NCI-H146 treated with DMSO at 0.1 percent for 48 hours (cell line): Measurements from ENCODE around the gene TMEM109.

Experiments used
- DNase-seq: peaks from one replicate; lab custom pipeline; 2025; ENCODE audit not compliant: unreplicated experiment; lab: John Stamatoyannopoulos, UW

TMEM109 gene

DNA sequence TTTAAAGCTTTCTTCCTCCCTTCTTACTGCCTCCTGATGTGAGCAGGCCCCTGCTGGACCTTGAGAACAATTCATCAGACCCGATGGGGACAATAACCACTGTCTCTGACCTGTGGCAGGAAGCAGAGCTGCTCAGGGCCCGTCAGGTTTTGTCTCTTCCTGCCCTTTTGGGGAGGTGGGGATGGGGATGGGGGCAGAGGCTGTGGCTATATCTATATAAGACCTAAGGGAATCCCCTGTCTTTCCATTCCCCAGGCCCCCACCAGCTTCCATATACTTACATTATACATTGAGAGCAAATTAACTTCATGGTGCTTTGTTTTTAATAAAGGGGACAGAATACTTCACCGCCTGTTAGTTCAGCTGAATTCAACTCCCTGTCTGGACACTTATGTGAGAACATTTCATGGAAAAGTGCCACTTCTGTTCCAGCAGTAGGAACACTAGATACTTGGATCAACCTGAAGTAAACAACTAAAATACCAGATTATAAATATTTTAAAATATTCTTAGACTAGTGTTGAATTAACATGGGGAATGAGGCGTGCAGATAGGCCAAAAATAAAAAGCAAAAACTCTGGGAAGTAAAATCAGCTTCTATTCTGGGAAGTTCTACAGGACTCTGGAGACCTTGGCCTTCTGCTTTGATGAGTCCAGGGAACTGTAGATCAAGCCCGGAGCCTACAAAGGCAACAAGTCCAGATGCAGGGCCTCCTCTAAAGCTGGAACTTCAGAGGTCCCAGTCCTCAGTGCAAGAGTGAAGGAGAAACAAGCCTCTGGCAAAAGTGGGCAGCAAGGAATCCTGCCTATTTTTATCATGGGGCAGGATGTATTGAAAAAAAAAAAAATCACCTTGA, 35.5 kb upstream of the TMEM109 start:
- no peak for DNase-seq

DNA sequence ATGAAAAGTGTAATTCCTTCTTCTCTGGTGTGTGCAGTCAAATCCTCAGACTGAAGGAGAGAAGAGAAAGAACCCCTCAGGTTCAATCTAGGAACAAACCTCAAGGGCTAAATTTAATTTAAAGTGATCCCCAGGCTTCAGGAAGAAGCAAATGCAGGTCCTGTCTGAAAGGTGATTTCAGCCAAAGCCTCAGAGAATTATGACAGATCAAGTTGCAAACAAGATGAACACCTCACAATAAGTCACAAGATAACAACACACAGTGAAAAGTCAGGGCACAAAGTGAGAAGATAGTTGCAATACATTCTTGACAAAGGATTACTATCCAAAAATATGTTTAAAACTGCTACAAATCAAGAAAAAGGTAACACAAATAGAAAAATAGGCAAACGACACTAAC, 34.9 kb upstream of the TMEM109 start:
- DNase-seq: no peak

- DNase-seq: no peak
Measured at GRCh38 chr11:60879971-60880588, 33.9 kb upstream of the TMEM109 start.

DNA sequence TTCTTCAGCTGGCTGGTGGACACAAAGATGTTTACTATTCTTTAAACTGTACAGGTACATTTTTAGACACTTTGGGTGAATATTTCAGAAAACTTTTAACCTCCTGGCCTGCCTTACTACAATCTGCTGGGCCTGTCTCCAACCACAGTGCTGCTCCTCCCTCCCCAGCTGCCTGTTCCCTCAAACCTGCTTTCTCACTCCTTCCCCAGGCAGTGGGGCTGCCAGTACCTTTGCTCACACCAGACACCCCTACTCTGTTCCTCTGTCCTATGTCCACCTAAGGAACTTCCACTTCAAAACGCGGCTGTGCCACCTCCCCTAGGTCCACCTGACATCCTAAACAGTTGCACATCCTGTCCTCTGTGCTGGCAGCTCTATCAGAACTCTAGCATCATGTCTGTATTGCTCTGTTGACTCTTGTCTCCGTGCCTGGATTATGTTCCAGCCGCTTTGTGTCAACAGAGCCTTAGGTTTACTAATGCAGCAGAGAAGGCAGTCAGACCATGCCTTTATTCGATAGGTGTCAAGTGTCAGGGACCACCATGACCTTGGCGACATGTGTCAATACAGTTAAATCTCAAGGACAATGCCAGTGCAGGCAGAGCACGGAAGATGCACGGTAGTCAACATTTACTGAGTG, 33.2 kb upstream of the TMEM109 start:
- DNase-seq: peak; percentile 78

DNA sequence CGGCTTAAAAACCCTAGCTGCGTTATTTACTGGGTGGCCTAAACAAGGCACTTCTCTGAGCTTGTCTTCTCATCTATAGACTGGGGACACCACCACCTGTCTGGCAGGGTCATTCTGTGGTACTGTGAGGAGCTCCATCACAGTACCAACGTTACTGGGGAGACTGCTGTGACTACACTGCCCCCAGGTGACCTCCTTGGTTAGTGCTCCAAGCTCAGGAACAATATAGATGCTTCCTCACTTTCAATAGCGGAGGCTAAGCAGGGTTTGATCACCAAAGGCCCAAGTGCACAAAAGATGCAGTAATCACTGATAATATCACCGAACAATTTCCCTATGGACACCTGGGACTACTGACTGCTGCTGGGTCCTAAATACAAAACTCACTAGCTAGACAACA, 26.4 kb upstream of the TMEM109 start:
- DNase-seq: peak; percentile 49

DNA sequence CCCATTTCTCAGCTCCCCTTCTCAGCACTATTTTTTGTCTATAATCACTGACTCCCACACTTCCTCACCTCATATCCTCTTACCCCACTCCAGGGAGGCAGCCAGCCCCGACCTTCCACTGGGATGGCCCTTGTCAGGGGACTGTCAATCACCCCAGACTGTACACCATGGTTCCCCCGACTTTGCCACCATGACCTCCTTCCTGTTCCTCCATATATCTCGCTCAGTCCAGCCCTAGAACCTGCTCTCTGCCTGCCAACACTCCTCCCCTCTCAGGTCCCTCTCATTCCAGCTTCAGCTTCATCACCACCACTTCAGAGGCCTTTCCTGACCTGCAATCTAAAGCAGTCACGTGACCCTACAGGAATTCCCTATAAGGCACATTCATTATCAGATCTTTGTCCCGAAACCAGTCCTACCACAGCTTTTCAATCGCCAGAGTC, 24.1 kb upstream of the TMEM109 start:
- no peak for DNase-seq

DNA sequence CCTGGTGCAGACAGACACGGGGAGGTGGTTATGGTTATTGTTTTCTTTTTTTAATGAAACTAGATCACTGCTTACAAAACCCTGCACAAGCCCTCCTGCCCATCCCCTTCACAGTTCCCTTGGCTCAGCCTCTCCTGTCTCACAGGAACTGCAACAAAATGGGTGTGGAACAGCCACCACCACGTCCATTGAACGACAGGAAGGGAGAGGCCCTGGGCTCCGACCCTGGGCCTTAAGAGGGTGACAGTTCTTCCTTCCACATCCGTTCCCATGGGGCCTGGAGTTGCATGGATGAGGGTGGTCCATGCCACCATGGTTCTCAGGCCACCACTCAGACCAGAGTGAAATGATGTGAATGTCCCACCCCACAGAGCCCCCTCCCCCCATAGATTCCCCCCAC, 23.3 kb upstream of the TMEM109 start:
- DNase-seq: no peak

DNA sequence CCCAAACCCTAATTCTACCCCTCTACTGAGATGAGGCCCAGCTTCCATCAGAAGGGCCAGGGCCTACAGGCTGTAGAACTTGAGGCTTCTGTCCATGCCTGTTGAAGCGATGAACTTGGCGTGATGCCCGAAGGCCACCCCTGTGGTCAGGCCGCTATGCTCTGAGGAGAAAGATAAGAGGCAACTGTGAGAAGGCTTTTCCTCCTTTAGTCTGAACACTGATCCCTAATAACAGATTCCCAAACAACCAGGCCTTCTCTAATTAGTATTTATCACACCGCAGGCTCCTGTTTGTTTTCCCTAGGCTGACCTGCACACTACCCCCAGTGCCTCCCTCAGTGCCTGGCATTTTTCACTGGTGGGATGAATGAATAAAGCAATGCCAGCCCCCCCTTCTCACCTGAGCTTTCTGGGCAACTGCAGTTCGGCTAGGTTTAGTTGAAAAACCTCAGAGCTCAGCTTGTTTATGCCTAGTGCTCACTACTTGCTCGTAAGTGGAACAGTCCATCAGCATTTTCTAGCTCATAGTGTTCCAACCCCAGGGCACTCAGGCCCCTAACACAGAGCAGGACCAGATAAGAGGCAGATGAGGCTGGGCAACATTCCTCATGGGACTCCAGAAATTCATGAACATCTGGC, 22.7 kb upstream of the TMEM109 start:
- no peak for DNase-seq

DNA sequence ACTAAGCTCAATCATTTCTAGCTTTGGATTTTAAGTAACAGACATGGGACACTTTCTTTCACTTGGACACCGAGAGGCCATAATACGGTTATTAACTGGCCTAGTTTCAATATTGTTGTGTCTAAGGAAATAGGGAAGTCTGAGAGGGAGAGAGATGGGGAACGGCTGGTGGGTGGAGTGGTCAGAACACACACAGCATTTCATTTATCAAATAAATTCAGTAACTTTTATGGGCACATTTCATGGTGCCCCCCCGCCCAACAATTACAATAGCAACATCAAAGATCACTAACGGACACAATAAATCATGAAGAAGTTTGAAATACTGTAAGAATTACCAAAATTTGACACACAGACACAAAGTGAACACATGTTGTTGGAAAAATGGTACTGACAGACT, 18.3 kb upstream of the TMEM109 start:
- no peak for DNase-seq

DNA sequence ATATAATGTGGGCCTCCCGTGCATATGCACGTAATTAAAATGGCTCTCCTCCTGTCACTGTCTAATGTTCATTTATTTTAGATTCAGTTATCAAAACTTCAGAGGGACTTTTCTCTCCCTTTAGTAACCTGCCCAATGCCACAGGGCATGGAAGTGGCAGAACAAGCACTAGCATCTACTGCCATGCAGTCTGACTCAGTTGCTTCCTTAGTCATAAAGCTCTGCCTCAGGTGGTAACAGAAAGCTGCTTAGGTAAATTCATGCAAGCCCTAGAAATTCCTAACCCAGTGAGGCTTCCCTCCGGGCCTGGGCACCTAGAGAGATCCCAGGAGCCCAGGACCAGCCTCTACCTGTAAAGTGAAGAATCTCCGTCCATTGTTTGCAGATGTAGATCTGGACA, 16.5 kb upstream of the TMEM109 start:
- no peak for DNase-seq

DNA sequence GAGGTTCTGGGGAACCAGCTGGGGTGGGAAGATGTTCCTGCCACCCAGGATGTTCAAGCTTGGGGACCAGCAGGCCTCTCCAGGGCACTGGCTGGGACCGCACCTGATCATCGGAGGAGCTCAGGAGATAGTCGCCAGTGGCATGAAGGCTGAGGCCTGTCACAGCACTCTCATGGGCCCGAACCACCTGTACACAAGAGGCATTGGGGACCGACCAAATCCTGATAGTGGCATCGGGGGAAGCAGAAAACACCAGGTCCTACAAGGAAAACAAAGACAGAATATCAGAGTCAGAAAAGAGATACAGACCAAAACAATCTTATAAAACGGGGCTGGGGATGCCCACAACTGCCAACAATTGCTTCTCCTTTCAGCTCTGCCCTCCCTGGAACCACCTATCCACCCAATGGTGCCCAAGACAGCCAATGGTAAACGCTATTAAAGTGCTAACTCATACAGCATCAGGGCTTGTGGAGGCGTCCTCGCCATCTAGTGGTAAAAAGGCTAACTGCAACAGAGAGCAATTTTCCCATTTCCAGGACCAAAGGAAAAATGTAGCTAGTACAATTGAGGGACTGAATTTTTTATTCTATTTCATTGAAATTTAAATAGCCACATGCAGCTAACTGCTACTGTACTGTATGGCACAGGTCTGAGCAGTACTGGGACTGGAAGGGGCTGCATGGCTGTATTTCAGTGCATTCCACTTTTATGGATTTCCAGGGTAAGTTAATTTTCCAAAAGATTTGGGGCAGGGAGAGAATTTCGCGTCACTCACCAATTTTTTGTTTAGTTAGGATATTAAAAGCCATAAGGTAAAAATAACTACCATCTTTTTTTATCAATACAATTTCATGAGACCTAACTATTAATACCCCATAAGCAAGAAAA, 14.7 kb upstream of the TMEM109 start:
- no peak for DNase-seq

- no peak for DNase-seq
Measured at GRCh38 chr11:60899977-60900376, 14.0 kb upstream of the TMEM109 start.

DNA sequence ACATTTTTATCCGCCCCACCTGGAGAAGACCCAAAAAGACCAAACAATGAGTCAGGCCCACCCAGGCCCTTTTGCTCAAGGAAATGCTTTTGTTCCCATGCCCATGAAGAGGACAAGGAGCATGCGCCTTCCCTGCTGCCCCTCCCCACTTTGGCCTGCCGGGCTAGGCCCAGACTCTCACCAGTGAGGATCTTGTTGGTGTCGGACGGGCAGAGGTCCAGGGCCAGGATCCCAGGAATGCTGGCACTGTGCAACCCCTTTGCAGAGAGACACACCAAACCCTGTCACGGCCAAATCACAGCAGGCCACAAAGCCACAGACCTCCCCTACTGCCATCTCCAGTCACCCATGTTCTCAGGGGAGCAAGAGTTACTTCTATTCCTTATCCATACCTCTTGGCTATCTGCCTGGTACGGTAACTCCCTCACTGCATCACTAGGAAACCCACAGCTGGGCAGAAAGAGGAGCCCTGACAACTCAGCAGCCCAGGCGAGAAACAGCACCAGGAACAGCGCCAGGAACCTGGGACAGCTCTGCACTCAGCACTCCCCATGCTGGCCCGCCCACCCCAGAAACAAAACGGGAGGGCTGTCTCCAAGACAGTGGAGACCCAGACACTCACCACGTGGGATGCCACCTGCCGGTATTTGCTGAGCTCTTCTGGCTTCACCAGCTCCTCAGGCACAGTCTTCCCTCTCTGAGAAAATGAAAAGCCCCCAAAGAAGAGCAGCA, 13.1 kb upstream of the TMEM109 start:
- no peak for DNase-seq

- no peak for DNase-seq
Measured at GRCh38 chr11:60902625-60903024, 11.3 kb upstream of the TMEM109 start.

- peak; percentile 14 for DNase-seq
Measured at GRCh38 chr11:60905047-60905446, 8.9 kb upstream of the TMEM109 start.

DNA sequence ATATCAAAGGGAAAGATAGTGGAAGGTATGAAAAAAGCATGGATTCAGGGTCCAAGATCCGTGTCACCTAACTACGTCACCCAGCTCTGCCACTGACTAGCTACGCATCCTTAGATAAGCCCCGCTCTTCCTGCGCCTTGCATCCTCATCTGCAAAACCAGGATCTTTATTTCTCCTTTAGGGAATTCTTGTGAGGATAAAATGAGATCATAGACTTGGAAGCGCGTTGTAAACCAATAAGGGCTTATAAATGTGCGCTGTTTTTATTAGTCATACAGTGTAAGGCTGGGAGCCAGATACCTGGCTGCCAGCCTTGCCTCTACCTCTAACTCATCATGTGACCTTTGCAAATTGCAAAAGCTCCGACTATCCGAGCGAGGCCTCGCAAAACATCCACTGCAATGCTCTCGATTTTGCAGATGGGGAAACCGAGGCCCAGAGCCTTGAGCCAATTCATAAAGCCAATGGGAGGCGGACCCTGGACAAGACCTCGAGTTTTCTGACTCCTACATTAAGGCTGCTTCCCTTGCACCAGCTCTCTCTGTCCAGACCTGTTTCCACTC, 8.3 kb upstream of the TMEM109 start:
- DNase-seq: peak; percentile 14

GRCh38 chr11:60906132-60906972, 7.6 kb upstream of the TMEM109 start, which contains the start of gene PRPF19:
Gene PRPF19, minus strand, starts transcription at chr11:60906585. Its CDS starts 203 bp downstream, at chr11:60906382.
- DNase-seq: peak; percentile 88

DNA sequence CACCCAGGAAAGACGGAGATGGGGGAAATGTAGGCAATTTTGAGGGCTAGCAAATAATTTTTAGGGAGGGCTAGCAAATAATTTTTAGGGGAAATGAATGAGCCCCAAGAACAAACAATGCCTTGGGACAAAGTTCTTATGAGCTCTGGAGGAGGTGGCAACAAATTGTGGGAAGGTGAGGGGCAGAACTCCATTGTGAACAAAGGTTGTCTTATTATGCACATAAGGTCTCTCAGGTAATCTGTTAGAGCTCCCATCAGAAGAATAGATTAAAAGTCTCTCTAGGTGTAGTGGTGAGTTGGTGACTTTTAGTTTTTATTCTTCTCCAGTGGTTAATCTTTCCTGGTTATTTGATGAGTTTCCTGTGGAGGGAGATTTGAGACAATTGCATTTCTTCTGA, 5.2 kb upstream of the TMEM109 start:
- DNase-seq: no peak
